HL-60 (cell line): ENCODE data around the gene AFAP1L1.

Experiments used
- POLR2AphosphoS5 ChIP-seq: IDR thresholded peaks from 2 replicates; pipeline ENCODE4 v1.6.1; 2012; ENCODE audit warnings: low read depth
- TF ChIP-seq, protein P1 (sequence below): IDR thresholded peaks from one replicate; pipeline ENCODE4 v1.5.1; 2011; ENCODE audit warnings: low read length, control low read depth, inconsistent platforms; ENCODE audit not compliant: insufficient read depth

- TF ChIP-seq, protein P1, sequence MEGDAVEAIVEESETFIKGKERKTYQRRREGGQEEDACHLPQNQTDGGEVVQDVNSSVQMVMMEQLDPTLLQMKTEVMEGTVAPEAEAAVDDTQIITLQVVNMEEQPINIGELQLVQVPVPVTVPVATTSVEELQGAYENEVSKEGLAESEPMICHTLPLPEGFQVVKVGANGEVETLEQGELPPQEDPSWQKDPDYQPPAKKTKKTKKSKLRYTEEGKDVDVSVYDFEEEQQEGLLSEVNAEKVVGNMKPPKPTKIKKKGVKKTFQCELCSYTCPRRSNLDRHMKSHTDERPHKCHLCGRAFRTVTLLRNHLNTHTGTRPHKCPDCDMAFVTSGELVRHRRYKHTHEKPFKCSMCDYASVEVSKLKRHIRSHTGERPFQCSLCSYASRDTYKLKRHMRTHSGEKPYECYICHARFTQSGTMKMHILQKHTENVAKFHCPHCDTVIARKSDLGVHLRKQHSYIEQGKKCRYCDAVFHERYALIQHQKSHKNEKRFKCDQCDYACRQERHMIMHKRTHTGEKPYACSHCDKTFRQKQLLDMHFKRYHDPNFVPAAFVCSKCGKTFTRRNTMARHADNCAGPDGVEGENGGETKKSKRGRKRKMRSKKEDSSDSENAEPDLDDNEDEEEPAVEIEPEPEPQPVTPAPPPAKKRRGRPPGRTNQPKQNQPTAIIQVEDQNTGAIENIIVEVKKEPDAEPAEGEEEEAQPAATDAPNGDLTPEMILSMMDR, result no peak
- TF ChIP-seq POLR2AphosphoS5, result no peak
These were observed 13.6 kb upstream of the AFAP1L1 start for GRCh38 chr5:149257889-149258705.
